Keratinocyte (primary cell): ENCODE results near the gene CLECL1. TPM values are rescaled to one million over a fixed set of nuclear protein-coding genes. Genes with fewer than 3 reads are reported as not detected.

Experiments used
- DNase-seq: peaks from one replicate; pipeline ENCODE4 v3.0.0-alpha.2; 2011; ENCODE audit warnings: low read depth, missing footprints, low spot score
- FAIRE-seq: peaks from 2 replicates; lab custom pipeline; 2011; peaks lifted over from hg19 to GRCh38; lab: Jason Lieb, UNC
- H2AFZ ChIP-seq: 2 replicates; pipeline ENCODE4 v1.6.0; 2012; ENCODE audit warnings: low read length, control low read depth, inconsistent platforms; ENCODE audit not compliant: control insufficient read depth
- H3K27ac ChIP-seq: 2 replicates; pipeline ENCODE4 v1.5.1; 2011; ENCODE audit warnings: low read length; ENCODE audit not compliant: control insufficient read depth, insufficient read depth
- H3K27me3 ChIP-seq: 3 replicates; pipeline ENCODE4 v1.6.0; 2011; ENCODE audit warnings: low read length; ENCODE audit not compliant: control insufficient read depth, insufficient read depth; ENCODE audit errors: extremely low read depth
- H3K36me3 ChIP-seq, 2 experiments: 2 replicates in 1 of 2; 3 replicates in 1 of 2; pipeline ENCODE4 v1.5.1; 2011; ENCODE audit warnings: low read length in 2 of 2, mild to moderate bottlenecking in 1 of 2; ENCODE audit not compliant: control insufficient read depth in 2 of 2, insufficient read depth in 2 of 2; ENCODE audit errors: extremely low read depth in 1 of 2
- H3K4me1 ChIP-seq: 3 replicates; pipeline ENCODE4 v1.5.1; 2011; ENCODE audit warnings: low read length; ENCODE audit not compliant: control insufficient read depth, insufficient read depth; ENCODE audit errors: extremely low read depth
- H3K4me2 ChIP-seq: 3 replicates; pipeline ENCODE4 v1.6.0; 2011; ENCODE audit warnings: low read depth, low read length; ENCODE audit not compliant: control insufficient read depth, insufficient read depth; ENCODE audit errors: extremely low read depth
- H3K4me3 ChIP-seq, 3 experiments: fragments of 200-600 bp in 1 of 3; sonication (generic) in 1 of 3; 2 replicates in 2 of 3; 3 replicates in 1 of 3; pipeline ENCODE4 v1.5.1; 2011 to 2016; ENCODE audit warnings: low read length in 3 of 3, mild to moderate bottlenecking in 3 of 3, control low read depth in 2 of 3, inconsistent platforms in 1 of 3, low read depth in 1 of 3, mixed read lengths in 1 of 3, mixed run types in 1 of 3, moderate library complexity in 1 of 3; ENCODE audit not compliant: control insufficient read depth in 2 of 3, insufficient read depth in 2 of 3; ENCODE audit errors: extremely low read depth in 1 of 3
- H3K79me2 ChIP-seq: 2 replicates; pipeline ENCODE4 v1.6.0; 2012; ENCODE audit warnings: low read length; ENCODE audit not compliant: control insufficient read depth, insufficient read depth
- H3K9ac ChIP-seq: 3 replicates; pipeline ENCODE4 v1.6.0; 2011; ENCODE audit warnings: low read length; ENCODE audit not compliant: control insufficient read depth, insufficient read depth; ENCODE audit errors: extremely low read depth
- H3K9me1 ChIP-seq: 3 replicates; pipeline ENCODE4 v1.6.0; 2011; ENCODE audit warnings: low read length; ENCODE audit not compliant: control insufficient read depth, insufficient read depth; ENCODE audit errors: extremely low read depth
- H3K9me3 ChIP-seq: 2 replicates; pipeline ENCODE4 v1.5.1; 2012; ENCODE audit warnings: low read depth, low read length; ENCODE audit not compliant: control insufficient read depth
- H4K20me1 ChIP-seq: 3 replicates; pipeline ENCODE4 v1.6.0; 2011; ENCODE audit warnings: low read length; ENCODE audit not compliant: control insufficient read depth, insufficient read depth; ENCODE audit errors: extremely low read depth
- CTCF ChIP-seq, 3 experiments: IDR thresholded peaks in 1 of 3; conservative IDR thresholded peaks in 1 of 3; optimal IDR thresholded peaks in 1 of 3; 2 replicates in 2 of 3; 3 replicates in 1 of 3; pipeline versions ENCODE3 to v1.5.1; 2011; ENCODE audit warnings: low read length in 3 of 3, mild to moderate bottlenecking in 3 of 3, moderate library complexity in 2 of 3, control low read depth in 1 of 3, inconsistent platforms in 1 of 3; ENCODE audit not compliant: insufficient read depth in 2 of 3; ENCODE audit errors: extremely low read depth in 1 of 3
- EZH2 ChIP-seq: IDR thresholded peaks from one replicate; pipeline ENCODE4 v1.6.1; 2012; ENCODE audit warnings: inconsistent platforms, mild to moderate bottlenecking, low read length, moderate library complexity
- dilution Hi-C: fragments of 300-500 bp; cut with MboI; formaldehyde crosslinking; loops from one replicate; pipeline ENCODE4 v1.7.0; 2020; ENCODE audit warnings: low sequenced_read_pairs; ENCODE audit not compliant: extremely low pct_ligation_motif_present
- polyA plus RNA-seq, 5 experiments: library from polyadenylated mRNA; depleted of rRNA in 3 of 5; stranded (reverse) in 3 of 5; stranded (forward) in 1 of 5; unstranded in 1 of 5; fragments of >200 nt; gene quantifications; 1 replicate in 1 of 5; 2 replicates in 3 of 5; 3 replicates in 1 of 5; pipeline versions ENCODE4 v1.2.1 to v1.2.3, GENCODE V29; 2011 to 2012; ENCODE audit warnings: missing spikeins in 2 of 5, low read depth in 1 of 5, low replicate concordance in 1 of 5

The CLECL1 gene
- polyA plus RNA-seq, 1 donor (not counting 4 experiments of a cell fraction or from before 2014, with no cell fraction given): not detected

- no peak overlapping the region for H2AFZ ChIP-seq
- no peak for DNase-seq
- no peaks in the 10 kb centered on the region for H3K4me1 ChIP-seq
- H3K9me3 ChIP-seq: no peaks in the 10 kb centered on the region
- no peak overlapping the region for H3K27ac ChIP-seq
- H3K36me3 ChIP-seq: no peaks in the 10 kb centered on the region
- dilution Hi-C loops: no loop called here
- H3K4me3 ChIP-seq: no peak overlapping the region
- no peaks in the 10 kb centered on the region for H3K27me3 ChIP-seq
- H3K9ac ChIP-seq: no peak overlapping the region
- FAIRE-seq: no peak
- no peaks in the 10 kb centered on the region for H3K9me1 ChIP-seq
- H3K79me2 ChIP-seq: no peaks in the 10 kb centered on the region
- H3K4me2 ChIP-seq: no peak overlapping the region
- TF ChIP-seq CTCF (optimal IDR thresholded peaks at IDR 0.05 in 1 of 3, IDR thresholded peaks at IDR 0.05 in 1 of 3, conservative IDR thresholded peaks at IDR 0.05 in 1 of 3; ENCODE audit: extremely low read depth in 1 of 3, insufficient read depth in 2 of 3, low read length in 3 of 3) (no peak), EZH2 (no peak)
- no peaks in the 10 kb centered on the region for H4K20me1 ChIP-seq
Observed at GRCh38 chr12:9694241-9694640, 38.7 kb downstream of the CLECL1 start.

- DNase-seq (no peak), FAIRE-seq (no peak)
- Histone ChIP-seq H3K4me3 (no peak overlapping the region), H3K27ac (no peak overlapping the region), H3K9ac (no peak overlapping the region), H2AFZ (no peak overlapping the region), H3K4me2 (no peak overlapping the region), H3K4me1 (no peaks in the 10 kb centered on the region), H3K9me1 (no peaks in the 10 kb centered on the region), H3K9me3 (no peaks in the 10 kb centered on the region), H3K27me3 (no peaks in the 10 kb centered on the region), H3K36me3 (no peaks in the 10 kb centered on the region), H3K79me2 (no peaks in the 10 kb centered on the region), H4K20me1 (no peaks in the 10 kb centered on the region)
- TF ChIP-seq CTCF (optimal IDR thresholded peaks at IDR 0.05 in 1 of 3, IDR thresholded peaks at IDR 0.05 in 1 of 3, conservative IDR thresholded peaks at IDR 0.05 in 1 of 3; ENCODE audit: extremely low read depth in 1 of 3, insufficient read depth in 2 of 3, low read length in 3 of 3) (no peak), EZH2 (no peak)
- dilution Hi-C loops: no loop called here
Observed at GRCh38 chr12:9692909-9693308, 40.0 kb downstream of the CLECL1 start.
